ENCODE measurements around the gene PAWR. TPM values are rescaled to one million over a fixed set of nuclear protein-coding genes. Genes with fewer than 3 reads are reported as not detected.
"Not testable (repeated sequence)": the region's sequence is repeated elsewhere in the genome, so short reads cannot be mapped to it uniquely, and the experiment has no call there.

PAWR gene
- total RNA-seq, 4 donors from 2014 or later = 86.7 to 174 (median 95.8) TPM

GRCh38 chr12:79658221-79658620 is 32.5 kb downstream of the PAWR start:
- Histone ChIP-seq H3K27ac (no peak overlapping the region), H3K27me3 (no peaks in the 10 kb centered on the region), H3K36me3 (no peaks in the 10 kb centered on the region), H3K4me3 (no peak overlapping the region), H3K9me3 (no peaks in the 10 kb centered on the region), H3K4me1 (no peaks in the 10 kb centered on the region)
- no peak for DNase-seq
- TF ChIP-seq POLR2A (IDR thresholded peaks at IDR 0.05) = no peak
- TF ChIP-seq, protein P1, sequence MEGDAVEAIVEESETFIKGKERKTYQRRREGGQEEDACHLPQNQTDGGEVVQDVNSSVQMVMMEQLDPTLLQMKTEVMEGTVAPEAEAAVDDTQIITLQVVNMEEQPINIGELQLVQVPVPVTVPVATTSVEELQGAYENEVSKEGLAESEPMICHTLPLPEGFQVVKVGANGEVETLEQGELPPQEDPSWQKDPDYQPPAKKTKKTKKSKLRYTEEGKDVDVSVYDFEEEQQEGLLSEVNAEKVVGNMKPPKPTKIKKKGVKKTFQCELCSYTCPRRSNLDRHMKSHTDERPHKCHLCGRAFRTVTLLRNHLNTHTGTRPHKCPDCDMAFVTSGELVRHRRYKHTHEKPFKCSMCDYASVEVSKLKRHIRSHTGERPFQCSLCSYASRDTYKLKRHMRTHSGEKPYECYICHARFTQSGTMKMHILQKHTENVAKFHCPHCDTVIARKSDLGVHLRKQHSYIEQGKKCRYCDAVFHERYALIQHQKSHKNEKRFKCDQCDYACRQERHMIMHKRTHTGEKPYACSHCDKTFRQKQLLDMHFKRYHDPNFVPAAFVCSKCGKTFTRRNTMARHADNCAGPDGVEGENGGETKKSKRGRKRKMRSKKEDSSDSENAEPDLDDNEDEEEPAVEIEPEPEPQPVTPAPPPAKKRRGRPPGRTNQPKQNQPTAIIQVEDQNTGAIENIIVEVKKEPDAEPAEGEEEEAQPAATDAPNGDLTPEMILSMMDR (IDR thresholded peaks at IDR 0.05) = no peak

DNA sequence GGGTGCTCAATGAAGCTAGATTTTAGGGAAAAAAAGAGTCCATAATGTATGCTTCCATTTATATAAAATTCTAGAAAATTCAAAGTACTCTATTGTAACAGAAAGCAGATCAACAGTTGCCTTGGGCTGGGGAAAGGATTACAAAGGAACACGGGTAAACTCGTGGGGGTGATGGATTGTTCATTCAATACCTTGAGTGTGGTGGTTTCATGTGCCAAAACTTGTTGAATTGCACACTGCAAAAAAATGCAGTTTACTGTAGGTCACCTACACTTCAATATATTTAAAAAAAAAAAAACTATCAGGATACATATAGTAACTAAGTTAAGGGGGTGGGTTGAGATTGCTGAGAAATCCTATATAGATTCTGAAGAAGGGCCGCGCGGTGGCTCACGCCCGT is 33.6 kb downstream of the PAWR start:
- Histone ChIP-seq H3K4me1 (no peaks in the 10 kb centered on the region), H3K4me3 (no peak overlapping the region), H3K27ac (no peak overlapping the region), H3K36me3 (no peaks in the 10 kb centered on the region), H3K9me3 (no peaks in the 10 kb centered on the region), H3K27me3 (no peaks in the 10 kb centered on the region)
- TF ChIP-seq POLR2A (IDR thresholded peaks at IDR 0.05) = no peak
- TF ChIP-seq, protein P1 (IDR thresholded peaks at IDR 0.05) = no peak
- no peak for DNase-seq

GRCh38 chr12:79655036-79655435 is 35.7 kb downstream of the PAWR start:
- H3K27ac ChIP-seq = no peak overlapping the region
- TF ChIP-seq, protein P1 (IDR thresholded peaks at IDR 0.05) = no peak
- TF ChIP-seq POLR2A (IDR thresholded peaks at IDR 0.05) = no peak

GRCh38 chr12:79652521-79652920 is 38.2 kb downstream of the PAWR start:
- no peaks in the 10 kb centered on the region for H3K4me1 ChIP-seq
- H3K36me3 ChIP-seq = no peaks in the 10 kb centered on the region
- H3K27ac ChIP-seq = no peak overlapping the region
- no peak for DNase-seq
- no peak overlapping the region for H3K4me3 ChIP-seq
- no peak for TF ChIP-seq POLR2A (IDR thresholded peaks at IDR 0.05)
- TF ChIP-seq, protein P1 (IDR thresholded peaks at IDR 0.05) = no peak
- no peaks in the 10 kb centered on the region for H3K9me3 ChIP-seq
- no peaks in the 10 kb centered on the region for H3K27me3 ChIP-seq

More at GRCh38 chr12:79655036-79655435, 35.7 kb downstream of the PAWR start:
- Histone ChIP-seq H3K9me3 (no peaks in the 10 kb centered on the region), H3K36me3 (no peaks in the 10 kb centered on the region), H3K4me1 (no peaks in the 10 kb centered on the region), H3K4me3 (no peak overlapping the region), H3K27me3 (no peaks in the 10 kb centered on the region)
- DNase-seq = no peak

GRCh38 chr12:79650440-79650839 is 40.3 kb downstream of the PAWR start:
- no peak for DNase-seq
- H3K4me1 ChIP-seq = no peaks in the 10 kb centered on the region
- H3K27me3 ChIP-seq = no peaks in the 10 kb centered on the region
- TF ChIP-seq, protein P1 (IDR thresholded peaks at IDR 0.05) = no peak
- no peak for TF ChIP-seq POLR2A (IDR thresholded peaks at IDR 0.05)
- H3K36me3 ChIP-seq = no peaks in the 10 kb centered on the region
- H3K4me3 ChIP-seq = no peak overlapping the region
- no peaks in the 10 kb centered on the region for H3K9me3 ChIP-seq
- no peak overlapping the region for H3K27ac ChIP-seq

GRCh38 chr12:79648881-79649280 is 41.9 kb downstream of the PAWR start:
- Histone ChIP-seq H3K9me3 (no peaks in the 10 kb centered on the region), H3K4me1 (no peaks in the 10 kb centered on the region), H3K27me3 (no peaks in the 10 kb centered on the region), H3K36me3 (no peaks in the 10 kb centered on the region), H3K27ac (no peak overlapping the region), H3K4me3 (no peak overlapping the region)
- TF ChIP-seq, protein P1 (IDR thresholded peaks at IDR 0.05) = no peak
- no peak for TF ChIP-seq POLR2A (IDR thresholded peaks at IDR 0.05)
- DNase-seq = no peak

DNA sequence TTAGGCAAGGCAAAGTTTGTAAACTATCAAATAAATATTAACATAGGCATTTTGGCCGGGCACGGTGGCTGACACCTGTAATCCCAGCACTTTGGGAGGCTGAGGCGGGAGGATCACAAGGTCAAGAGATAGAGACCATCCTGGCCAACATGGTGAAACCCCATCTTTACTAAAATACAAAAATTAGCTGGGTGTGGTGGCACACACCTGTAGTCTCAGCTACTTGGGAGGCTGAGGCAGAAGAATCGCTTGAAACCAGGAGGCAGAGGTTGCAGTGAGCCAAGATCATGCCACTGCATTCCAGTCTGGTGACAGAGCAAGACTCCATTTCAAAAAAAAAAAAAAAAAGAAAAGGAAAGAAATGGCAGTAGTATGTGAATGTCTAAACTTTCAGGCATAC is 43.9 kb downstream of the PAWR start:
- H3K4me3 ChIP-seq, H3K27me3 ChIP-seq, H3K4me1 ChIP-seq, H3K27ac ChIP-seq, DNase-seq, H3K9me3 ChIP-seq, H3K36me3 ChIP-seq: not testable (repeated sequence)

Measured in Peyer's patch (tissue), 4 donors.